ENCODE results near the gene WNT3. TPM values are rescaled to one million over a fixed set of nuclear protein-coding genes. Genes with fewer than 3 reads are reported as not detected.

Gene WNT3
- total and polyA plus RNA-seq, 10 of the 15 experiments (the other 5 are each of a cell fraction or from before 2014, with no cell fraction given), result 0.01 to 0.03 TPM; not detected in 8

DNA sequence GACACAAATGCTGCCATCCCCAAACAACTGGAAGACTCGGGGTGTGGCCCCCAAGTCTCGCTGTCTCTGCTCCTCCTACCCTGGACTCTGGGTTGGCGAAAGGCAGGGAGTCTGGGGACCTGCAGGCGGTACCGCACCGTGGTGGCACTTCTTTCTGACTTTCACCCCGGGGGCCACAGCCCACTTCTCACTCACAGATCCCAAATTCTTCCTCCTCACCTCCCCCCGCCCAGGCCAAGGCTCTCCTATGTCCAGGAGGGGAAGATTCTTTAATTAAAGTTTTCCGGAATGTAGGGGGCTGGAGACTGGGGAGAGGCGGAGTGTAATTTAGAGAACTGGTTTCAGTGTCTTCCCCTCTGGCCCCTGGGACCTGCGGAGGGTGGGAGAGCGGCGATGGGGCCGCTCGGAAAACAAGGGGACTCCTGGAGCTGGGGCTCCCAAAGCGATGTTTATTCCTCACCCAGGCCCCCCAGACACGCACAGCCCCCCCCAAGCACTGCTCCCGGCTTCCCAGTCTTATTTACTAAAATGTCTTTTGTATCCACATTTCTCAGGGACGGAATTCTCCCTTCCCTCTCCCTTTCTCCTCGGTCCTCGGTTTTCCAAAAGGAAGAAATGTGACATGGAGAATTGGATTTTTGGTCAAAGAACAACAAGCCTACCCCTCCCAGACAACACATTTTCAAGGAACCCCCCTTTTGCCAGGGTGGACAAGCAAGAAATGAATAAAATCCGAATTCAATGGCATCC is 1.2 kb downstream of the WNT3 start:
- ChIA-PET SMC1A (ENCODE audit: uncharacterized antibody, unreplicated experiment) (no interaction called here), CTCF (no interaction called here), RAD21 (ENCODE audit: unreplicated experiment) (no interaction called here), POLR2A (no interaction called here)
- DNase-seq (ENCODE audit: low read depth, low spot score), result no peak
- Histone ChIP-seq H3K9me3 (replicated peaks; ENCODE audit: control insufficient read depth, insufficient read depth, low read length) (no peaks in the 10 kb centered on the region), H3K4me1 (ENCODE audit: control insufficient read depth, insufficient read depth, low read length) (no peaks in the 10 kb centered on the region), H3K9ac (ENCODE audit: control insufficient read depth, insufficient read depth, low read length) (no peak overlapping the region), H3K27me3 (replicated peaks in 1 of 2; ENCODE audit: control insufficient read depth in 2 of 2, insufficient read depth in 2 of 2, low read length in 1 of 2) (peaks cover 22 to 32% of the 10 kb centered on the region in 2 experiments), H3K4me2 (ENCODE audit: control insufficient read depth, insufficient read depth) (no peak overlapping the region), H3K36me3 (ENCODE audit: control insufficient read depth in 2 of 2, insufficient read depth in 2 of 2, low read length in 1 of 2) (no peaks in the 10 kb centered on the region), H2AFZ (ENCODE audit: control insufficient read depth, low read depth, low read length) (no peak overlapping the region), H3K79me2 (ENCODE audit: control insufficient read depth, insufficient read depth, low read length) (no peaks in the 10 kb centered on the region), H4K20me1 (ENCODE audit: control insufficient read depth, insufficient read depth) (no peaks in the 10 kb centered on the region), H3K27ac (ENCODE audit: control insufficient read depth, insufficient read depth) (no peak overlapping the region), H3K4me3 (no peak overlapping the region)
- WGBS (ENCODE audit: insufficient coverage, insufficient replicate concordance, low lambda C conversion rate, missing lambda C conversion rate), result 16% methylated on average over 22 of the region's 22 CpGs
- intact Hi-C loops (cut with micrococcal nuclease; ENCODE audit: unreplicated experiment) (no loop called here), in situ Hi-C loops (cut with MboI) (no loop called here)
- no peak for FAIRE-seq
- no TSS peak for BruUV-seq (replicated peaks)
- ATAC-seq, result no peak
- TF ChIP-seq NR2C1 (IDR thresholded peaks at IDR 0.05), result no peak
- no peak for TF ChIP-seq ZNF217 (IDR thresholded peaks at IDR 0.05)
- TF ChIP-seq TBL1XR1 (IDR thresholded peaks at IDR 0.05; ENCODE audit: low read depth, low read length), result no peak
- no peak for TF ChIP-seq HDAC6 (IDR thresholded peaks at IDR 0.05; ENCODE audit: unreplicated experiment)
- TF ChIP-seq CHD2 (IDR thresholded peaks at IDR 0.05; ENCODE audit: borderline replicate concordance, low read depth, low read length), result no peak
- no peak for TF ChIP-seq STAT1 (conservative IDR thresholded peaks at IDR 0.05)
- no peak for TF ChIP-seq RB1 (IDR thresholded peaks at IDR 0.05; ENCODE audit: borderline replicate concordance)
- TF ChIP-seq, protein P1, sequence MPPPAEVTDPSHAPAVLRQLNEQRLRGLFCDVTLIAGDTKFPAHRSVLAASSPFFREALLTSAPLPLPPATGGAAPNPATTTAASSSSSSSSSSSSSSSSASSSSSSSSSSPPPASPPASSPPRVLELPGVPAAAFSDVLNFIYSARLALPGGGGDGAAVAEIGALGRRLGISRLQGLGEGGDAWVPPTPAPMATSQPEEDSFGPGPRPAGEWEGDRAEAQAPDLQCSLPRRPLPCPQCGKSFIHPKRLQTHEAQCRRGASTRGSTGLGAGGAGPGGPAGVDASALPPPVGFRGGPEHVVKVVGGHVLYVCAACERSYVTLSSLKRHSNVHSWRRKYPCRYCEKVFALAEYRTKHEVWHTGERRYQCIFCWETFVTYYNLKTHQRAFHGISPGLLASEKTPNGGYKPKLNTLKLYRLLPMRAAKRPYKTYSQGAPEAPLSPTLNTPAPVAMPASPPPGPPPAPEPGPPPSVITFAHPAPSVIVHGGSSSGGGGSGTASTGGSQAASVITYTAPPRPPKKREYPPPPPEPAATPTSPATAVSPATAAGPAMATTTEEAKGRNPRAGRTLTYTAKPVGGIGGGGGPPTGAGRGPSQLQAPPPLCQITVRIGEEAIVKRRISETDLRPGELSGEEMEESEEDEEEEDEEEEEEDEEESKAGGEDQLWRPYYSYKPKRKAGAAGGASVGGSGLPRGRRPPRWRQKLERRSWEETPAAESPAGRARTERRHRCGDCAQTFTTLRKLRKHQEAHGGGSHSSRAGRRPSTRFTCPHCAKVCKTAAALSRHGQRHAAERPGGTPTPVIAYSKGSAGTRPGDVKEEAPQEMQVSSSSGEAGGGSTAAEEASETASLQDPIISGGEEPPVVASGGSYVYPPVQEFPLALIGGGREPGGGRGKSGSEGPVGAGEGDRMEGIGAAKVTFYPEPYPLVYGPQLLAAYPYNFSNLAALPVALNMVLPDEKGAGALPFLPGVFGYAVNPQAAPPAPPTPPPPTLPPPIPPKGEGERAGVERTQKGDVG (CRISPR knock-in tag; IDR thresholded peaks at IDR 0.05), result no peak
- TF ChIP-seq EGR1 (IDR thresholded peaks at IDR 0.05; ENCODE audit: borderline replicate concordance in 1 of 2, low read depth in 2 of 2, low read length in 2 of 2), result no peak
- no peak for TF ChIP-seq RAD21 (IDR thresholded peaks at IDR 0.05; ENCODE audit: insufficient read depth, low read depth, low read length)
- TF ChIP-seq MTA3 (IDR thresholded peaks at IDR 0.05; ENCODE audit: borderline replicate concordance, low read length), result no peak
- TF ChIP-seq, protein P2, sequence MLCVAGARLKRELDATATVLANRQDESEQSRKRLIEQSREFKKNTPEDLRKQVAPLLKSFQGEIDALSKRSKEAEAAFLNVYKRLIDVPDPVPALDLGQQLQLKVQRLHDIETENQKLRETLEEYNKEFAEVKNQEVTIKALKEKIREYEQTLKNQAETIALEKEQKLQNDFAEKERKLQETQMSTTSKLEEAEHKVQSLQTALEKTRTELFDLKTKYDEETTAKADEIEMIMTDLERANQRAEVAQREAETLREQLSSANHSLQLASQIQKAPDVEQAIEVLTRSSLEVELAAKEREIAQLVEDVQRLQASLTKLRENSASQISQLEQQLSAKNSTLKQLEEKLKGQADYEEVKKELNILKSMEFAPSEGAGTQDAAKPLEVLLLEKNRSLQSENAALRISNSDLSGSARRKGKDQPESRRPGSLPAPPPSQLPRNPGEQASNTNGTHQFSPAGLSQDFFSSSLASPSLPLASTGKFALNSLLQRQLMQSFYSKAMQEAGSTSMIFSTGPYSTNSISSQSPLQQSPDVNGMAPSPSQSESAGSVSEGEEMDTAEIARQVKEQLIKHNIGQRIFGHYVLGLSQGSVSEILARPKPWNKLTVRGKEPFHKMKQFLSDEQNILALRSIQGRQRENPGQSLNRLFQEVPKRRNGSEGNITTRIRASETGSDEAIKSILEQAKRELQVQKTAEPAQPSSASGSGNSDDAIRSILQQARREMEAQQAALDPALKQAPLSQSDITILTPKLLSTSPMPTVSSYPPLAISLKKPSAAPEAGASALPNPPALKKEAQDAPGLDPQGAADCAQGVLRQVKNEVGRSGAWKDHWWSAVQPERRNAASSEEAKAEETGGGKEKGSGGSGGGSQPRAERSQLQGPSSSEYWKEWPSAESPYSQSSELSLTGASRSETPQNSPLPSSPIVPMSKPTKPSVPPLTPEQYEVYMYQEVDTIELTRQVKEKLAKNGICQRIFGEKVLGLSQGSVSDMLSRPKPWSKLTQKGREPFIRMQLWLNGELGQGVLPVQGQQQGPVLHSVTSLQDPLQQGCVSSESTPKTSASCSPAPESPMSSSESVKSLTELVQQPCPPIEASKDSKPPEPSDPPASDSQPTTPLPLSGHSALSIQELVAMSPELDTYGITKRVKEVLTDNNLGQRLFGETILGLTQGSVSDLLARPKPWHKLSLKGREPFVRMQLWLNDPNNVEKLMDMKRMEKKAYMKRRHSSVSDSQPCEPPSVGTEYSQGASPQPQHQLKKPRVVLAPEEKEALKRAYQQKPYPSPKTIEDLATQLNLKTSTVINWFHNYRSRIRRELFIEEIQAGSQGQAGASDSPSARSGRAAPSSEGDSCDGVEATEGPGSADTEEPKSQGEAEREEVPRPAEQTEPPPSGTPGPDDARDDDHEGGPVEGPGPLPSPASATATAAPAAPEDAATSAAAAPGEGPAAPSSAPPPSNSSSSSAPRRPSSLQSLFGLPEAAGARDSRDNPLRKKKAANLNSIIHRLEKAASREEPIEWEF (IDR thresholded peaks at IDR 0.05; ENCODE audit: insufficient replicate concordance, low read depth, low read length), result no peak
- no peak for TF ChIP-seq NR2F1 (conservative IDR thresholded peaks at IDR 0.05)

All from GM12878 (cell line).